GM20431 (cell line): Measurements from ENCODE around the gene ZIK1.

ENCODE experiments used
- in situ Hi-C: fragments of 300-500 bp; cut with MseI, MboI; formaldehyde crosslinking; loops from one replicate; pipeline ENCODE4 v1.15.0; 2020; ENCODE audit warnings: low sequenced_read_pairs; ENCODE audit not compliant: unreplicated experiment

Gene ZIK1

GRCh38 chr19:57583521-57584416 is at the start of gene ZIK1:
Gene ZIK1 (plus strand): TSS chr19:57584145. CDS start chr19:57584357, 212 bp downstream.
- in situ Hi-C loops: no loop called here

DNA sequence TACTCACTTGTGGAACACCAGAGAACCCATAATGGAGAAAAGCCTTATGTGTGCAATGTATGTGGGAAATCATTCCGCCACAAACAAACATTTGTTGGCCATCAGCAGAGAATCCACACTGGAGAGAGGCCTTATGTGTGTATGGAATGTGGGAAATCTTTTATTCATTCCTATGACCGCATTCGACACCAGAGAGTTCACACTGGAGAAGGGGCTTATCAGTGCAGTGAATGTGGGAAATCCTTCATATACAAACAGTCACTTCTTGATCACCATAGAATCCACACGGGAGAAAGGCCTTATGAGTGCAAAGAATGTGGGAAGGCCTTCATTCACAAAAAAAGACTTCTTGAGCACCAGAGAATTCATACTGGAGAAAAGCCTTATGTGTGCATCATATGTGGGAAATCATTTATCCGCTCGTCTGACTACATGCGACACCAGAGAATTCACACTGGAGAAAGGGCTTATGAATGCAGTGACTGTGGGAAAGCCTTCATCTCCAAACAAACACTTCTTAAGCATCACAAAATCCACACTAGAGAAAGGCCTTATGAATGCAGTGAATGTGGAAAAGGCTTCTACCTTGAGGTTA is 45.9 kb upstream of the ZIK1 start:
- in situ Hi-C loops: no loop called here

DNA sequence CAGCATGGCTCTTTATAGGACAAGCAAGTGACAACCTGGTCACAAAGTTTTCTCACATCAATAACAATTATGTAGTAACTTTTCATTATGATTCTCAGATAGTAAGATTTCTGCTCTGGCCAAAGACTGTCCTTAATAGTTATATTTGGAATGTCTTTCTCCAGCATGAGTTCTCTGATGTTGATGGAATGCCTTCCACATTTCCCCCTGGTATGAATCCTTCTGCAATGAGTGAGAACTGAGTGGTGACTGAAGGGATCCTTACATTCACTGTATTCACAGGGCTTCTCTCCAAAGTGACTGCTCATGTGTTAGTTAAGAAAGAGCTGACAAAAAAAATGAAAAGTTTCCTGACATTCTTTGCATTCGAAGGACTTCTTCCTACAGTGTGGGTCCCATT is 37.4 kb upstream of the ZIK1 start:
- in situ Hi-C loops: no loop called here

DNA sequence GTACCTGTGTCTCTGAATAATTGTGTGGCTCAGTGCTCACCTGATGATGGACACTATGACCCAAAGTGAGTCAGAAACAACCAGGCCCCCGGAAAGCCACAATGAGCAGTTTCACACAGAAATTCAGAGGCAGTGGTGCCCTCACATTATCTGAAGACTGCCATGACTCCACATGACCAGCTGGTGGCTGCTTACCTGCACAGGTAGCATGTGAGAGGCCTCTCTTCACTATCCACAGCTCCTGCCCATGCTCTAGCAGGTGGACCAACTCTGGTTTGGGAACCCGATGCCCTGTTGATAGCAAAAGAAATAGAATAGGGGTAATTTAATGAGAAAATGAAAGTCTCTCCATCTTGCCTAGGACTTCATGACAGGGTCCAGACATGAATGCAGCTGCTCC is 31.5 kb upstream of the ZIK1 start:
- in situ Hi-C loops: no loop called here

DNA sequence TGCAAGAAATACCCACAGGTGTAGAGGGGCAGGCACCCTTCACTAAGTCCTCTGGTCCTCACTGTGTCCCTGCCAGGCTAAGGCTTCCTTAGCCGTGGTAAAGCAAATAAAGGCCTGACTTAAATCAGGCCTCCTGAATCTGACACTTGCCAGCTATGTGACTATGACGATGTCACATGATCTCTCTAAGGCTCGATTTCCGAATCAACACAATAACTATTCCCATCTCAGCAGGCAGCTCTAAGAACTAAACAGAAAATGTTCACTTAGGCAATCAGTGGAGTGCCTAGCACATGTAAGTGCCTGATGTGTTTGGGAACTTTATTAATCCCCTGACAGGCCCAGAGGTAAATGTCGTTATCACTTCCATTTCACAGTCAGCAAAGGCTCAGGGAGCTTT is 26.3 kb upstream of the ZIK1 start:
- in situ Hi-C loops: no loop called here

- in situ Hi-C loops: no loop called here
Measured at GRCh38 chr19:57558525-57558924, 25.4 kb upstream of the ZIK1 start.

GRCh38 chr19:57559008-57559403 is 24.9 kb upstream of the ZIK1 start:
- in situ Hi-C loops: no loop called here

- in situ Hi-C loops: no loop called here
Measured at GRCh38 chr19:57559404-57560025, 24.4 kb upstream of the ZIK1 start, which contains the start of gene ZNF550. Gene ZNF550 (minus strand): TSS chr19:57559863. CDS start chr19:57559682, 181 bp downstream.

DNA sequence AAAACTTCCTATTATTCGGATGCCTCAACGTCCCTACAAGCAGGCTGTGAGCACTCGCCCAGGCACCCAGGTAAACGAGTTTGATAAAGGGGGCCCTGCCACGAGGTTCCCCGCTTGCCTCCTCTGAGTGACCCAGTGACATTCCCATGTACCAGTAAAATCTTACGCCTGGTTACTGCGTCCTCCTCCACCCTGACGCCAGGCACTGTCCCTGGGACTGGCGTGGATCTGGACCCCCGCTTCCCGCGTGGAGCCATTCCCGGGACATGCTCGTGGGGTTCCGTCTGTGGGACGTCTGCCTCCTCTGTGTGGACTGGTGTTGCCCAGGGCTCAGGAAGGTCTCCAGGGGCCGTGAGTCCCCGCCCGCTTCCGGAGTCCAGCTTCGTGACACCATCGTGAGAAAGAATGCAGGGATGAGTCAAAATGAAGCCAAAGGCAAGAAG is 23.9 kb upstream of the ZIK1 start:
- in situ Hi-C loops: no loop called here

DNA sequence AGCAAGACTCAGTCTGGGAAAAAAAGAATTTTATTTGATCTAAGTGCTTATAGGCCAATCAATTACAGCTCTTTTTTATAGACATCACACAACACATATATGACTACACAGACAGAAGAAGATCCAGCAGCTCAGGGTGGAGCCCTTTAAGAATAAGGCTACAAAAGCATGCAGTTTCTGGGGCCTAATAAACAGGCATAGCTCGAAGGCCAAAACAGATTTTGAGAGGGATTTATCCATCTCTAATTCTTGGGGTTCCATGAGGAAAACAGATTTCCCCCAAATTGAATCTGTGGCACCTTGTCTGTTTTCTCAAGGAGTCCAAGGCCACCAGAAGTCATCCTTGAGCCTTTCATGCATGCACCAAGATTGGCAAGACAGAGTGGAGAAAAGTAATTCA is 20.4 kb upstream of the ZIK1 start:
- in situ Hi-C loops: no loop called here

- in situ Hi-C loops: no loop called here
Measured at GRCh38 chr19:57566396-57567265, 17.3 kb upstream of the ZIK1 start.

DNA sequence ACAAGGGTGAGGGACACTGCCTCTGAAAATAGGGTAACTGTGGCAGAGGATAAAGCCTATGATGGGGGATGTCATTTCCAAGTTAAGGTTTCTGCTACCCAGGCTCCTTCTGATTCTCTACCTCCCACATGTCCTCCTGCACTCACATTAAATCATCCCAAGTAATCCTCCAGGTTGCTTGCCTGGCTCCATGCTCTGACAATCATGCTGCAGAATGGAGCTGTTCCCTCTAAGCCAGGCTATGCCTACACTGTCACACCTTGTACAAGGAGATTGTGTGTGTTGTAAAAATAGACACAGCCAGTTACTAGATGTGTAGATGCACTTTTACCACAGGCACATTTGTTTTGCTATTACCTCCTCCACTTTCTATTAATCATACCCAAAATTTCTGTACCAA is 13.2 kb upstream of the ZIK1 start:
- in situ Hi-C loops: no loop called here

GRCh38 chr19:57572415-57572947 is 11.5 kb upstream of the ZIK1 start:
- in situ Hi-C loops: no loop called here

DNA sequence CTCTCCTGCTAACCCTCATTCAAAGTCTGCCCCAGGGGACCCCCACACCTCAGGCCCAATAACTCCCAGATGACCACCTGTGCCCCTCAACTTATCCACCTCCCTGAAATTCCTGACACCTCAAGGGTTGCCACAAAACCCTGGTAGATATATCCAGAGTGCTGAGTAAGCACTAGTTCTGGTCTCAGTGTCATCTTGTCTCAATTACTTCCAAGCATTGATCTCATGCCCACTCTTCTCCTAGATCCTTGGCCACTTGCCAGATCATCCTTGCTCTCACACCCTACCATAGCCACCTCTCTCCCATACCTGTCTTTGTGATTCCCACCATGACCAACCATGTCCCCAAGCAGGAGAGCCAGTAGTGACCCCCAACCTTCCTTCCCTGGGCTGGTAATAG is 7.3 kb upstream of the ZIK1 start:
- in situ Hi-C loops: no loop called here

- in situ Hi-C loops: no loop called here
Measured at GRCh38 chr19:57578487-57579205, 5.3 kb upstream of the ZIK1 start, which contains the start of gene ZNF416. Gene ZNF416 (minus strand): TSS chr19:57578911. CDS start chr19:57578704, 207 bp downstream.

DNA sequence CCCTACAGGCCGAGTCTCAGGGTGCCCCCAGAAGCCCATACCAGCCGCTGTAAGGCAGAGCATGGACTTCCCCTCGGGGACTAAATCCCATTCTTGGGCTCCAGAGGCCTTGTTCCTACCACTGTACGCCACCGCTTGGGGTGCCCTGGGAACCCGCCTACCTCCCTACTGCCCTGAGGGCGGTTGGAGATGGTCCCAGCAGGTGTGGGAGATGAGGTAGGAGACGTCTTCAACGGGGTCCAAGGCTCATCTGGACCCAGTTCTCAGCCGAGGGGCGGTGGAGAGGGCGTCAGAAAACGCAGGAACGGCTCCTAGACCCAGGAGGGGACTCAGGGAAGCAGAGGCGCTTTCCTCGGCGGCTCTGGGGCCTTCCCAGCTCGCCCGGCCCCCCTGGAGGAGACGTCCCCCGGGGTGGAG is 833 bp upstream of the ZIK1 start:
- in situ Hi-C loops: no loop called here

DNA sequence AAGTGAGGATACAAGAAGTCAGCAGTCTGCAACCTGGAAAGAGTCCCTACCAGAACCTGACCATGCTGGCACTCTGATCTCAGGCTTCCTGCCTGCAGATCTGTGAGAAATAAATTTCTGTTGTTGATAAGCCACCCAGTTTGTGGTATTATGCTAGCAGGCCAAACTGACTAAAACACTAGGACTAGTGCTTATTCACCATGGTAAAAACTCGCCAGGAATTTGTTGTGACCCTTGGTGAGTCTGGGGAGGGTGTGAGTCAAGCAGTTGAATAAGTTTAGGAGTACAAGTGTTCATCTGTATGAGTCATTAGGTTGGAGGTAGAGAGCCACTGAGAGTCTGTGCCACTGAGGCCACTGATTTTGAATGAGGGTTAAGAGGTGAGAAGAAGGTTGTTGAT is 3.6 kb downstream of the ZIK1 start:
- in situ Hi-C loops: no loop called here

GRCh38 chr19:57599377-57599760 is 15.4 kb downstream of the ZIK1 start:
- in situ Hi-C loops: no loop called here

- in situ Hi-C loops: no loop called here
Measured at GRCh38 chr19:57599761-57600383, 15.9 kb downstream of the ZIK1 start, which contains the start of gene ZNF530. Gene ZNF530 (plus strand): TSS chr19:57599885. CDS start chr19:57604346, 4,461 bp downstream.
